ENCODE results near the gene RABGEF1.
"Not testable (repeated sequence)": the region's sequence is repeated elsewhere in the genome, so short reads cannot be mapped to it uniquely, and the experiment has no call there.

Gene RABGEF1

GRCh38 chr7:66817208-66817795, 76.8 kb downstream of the RABGEF1 start:
- not testable (repeated sequence) for DNase-seq

GRCh38 chr7:66817956-66818355, 77.4 kb downstream of the RABGEF1 start:
- not testable (repeated sequence) for DNase-seq

- no peak for DNase-seq
Observed at GRCh38 chr7:66824041-66824440, 83.5 kb downstream of the RABGEF1 start.

- not testable (repeated sequence) for DNase-seq
Observed at GRCh38 chr7:66825538-66825937, 85.0 kb downstream of the RABGEF1 start.

- no peak for DNase-seq
Observed at GRCh38 chr7:66826649-66827048, 86.1 kb downstream of the RABGEF1 start.

- not testable (repeated sequence) for DNase-seq
Observed at GRCh38 chr7:66830976-66831375, 90.4 kb downstream of the RABGEF1 start.

GRCh38 chr7:66832531-66833351, 92.2 kb downstream of the RABGEF1 start:
- no peak for DNase-seq

- DNase-seq, result peak; percentile 61
Observed at GRCh38 chr7:66837007-66837406, 96.5 kb downstream of the RABGEF1 start.

- DNase-seq, result no peak
Observed at GRCh38 chr7:66837661-66838060, 97.1 kb downstream of the RABGEF1 start.

GRCh38 chr7:66839814-66840213, 99.3 kb downstream of the RABGEF1 start:
- DNase-seq, result no peak

GRCh38 chr7:66840316-66840715, 99.8 kb downstream of the RABGEF1 start:
- no peak for DNase-seq

- DNase-seq, result no peak
Observed at GRCh38 chr7:66841898-66842297, 101.4 kb downstream of the RABGEF1 start.

GRCh38 chr7:66843492-66843891, 103.0 kb downstream of the RABGEF1 start:
- DNase-seq, result not testable (repeated sequence)

GRCh38 chr7:66844552-66845378, 104.2 kb downstream of the RABGEF1 start:
- DNase-seq, result peak; percentile 82

GRCh38 chr7:66845379-66846095, 105.0 kb downstream of the RABGEF1 start:
- no peak for DNase-seq

GRCh38 chr7:66846096-66846445, 105.5 kb downstream of the RABGEF1 start:
- DNase-seq, result not testable (repeated sequence)

- DNase-seq, result not testable (repeated sequence)
Observed at GRCh38 chr7:66847523-66847855, 107.0 kb downstream of the RABGEF1 start.

- DNase-seq, result no peak
Observed at GRCh38 chr7:66847879-66848790, 107.6 kb downstream of the RABGEF1 start.

- no peak for DNase-seq
Observed at GRCh38 chr7:66859339-66859738, 118.8 kb downstream of the RABGEF1 start.

- peak; percentile 39 for DNase-seq
Observed at GRCh38 chr7:66859794-66860645, 119.5 kb downstream of the RABGEF1 start.

GRCh38 chr7:66860767-66861166, 120.2 kb downstream of the RABGEF1 start:
- DNase-seq, result no peak
